HL-60/S4 treated with retinoic acid at 250 ng/mL for 4 days and 3 days (cell line): ENCODE data around the gene UMODL1.

Experiments
- in situ Hi-C: fragments of 300-500 bp; cut with MboI; formaldehyde crosslinking; loops from 2 replicates; pipeline ENCODE4 v1.7.0; 2022; ENCODE audit warnings: low sequenced_read_pairs

The UMODL1 gene

GRCh38 chr21:42158846-42159245 lies 87.7 kb downstream of the UMODL1 start:
- in situ Hi-C loops, result loop anchor here (10.0 kb wide), 2 partner anchors 96 to 286 kb away; no protein-coding TSS in a partner anchor

GRCh38 chr21:42159560-42160110 lies 88.5 kb downstream of the UMODL1 start:
- in situ Hi-C loops, result loop anchor here (10.0 kb wide), 2 partner anchors 95 to 285 kb away; no protein-coding TSS in a partner anchor

GRCh38 chr21:42160111-42160721 lies 89.1 kb downstream of the UMODL1 start:
- in situ Hi-C loops, result no loop called here

GRCh38 chr21:42160765-42161164 lies 89.6 kb downstream of the UMODL1 start:
- in situ Hi-C loops, result no loop called here

- in situ Hi-C loops, result no loop called here
Observed at GRCh38 chr21:42161401-42161955, 90.4 kb downstream of the UMODL1 start.

GRCh38 chr21:42161956-42162681 lies 91.0 kb downstream of the UMODL1 start:
- in situ Hi-C loops, result no loop called here

- in situ Hi-C loops, result no loop called here
Observed at GRCh38 chr21:42162831-42163510, 91.9 kb downstream of the UMODL1 start.

GRCh38 chr21:42163511-42163863 lies 92.4 kb downstream of the UMODL1 start:
- in situ Hi-C loops, result no loop called here

GRCh38 chr21:42164064-42164789 lies 93.1 kb downstream of the UMODL1 start:
- in situ Hi-C loops, result no loop called here

GRCh38 chr21:42164818-42165217 lies 93.7 kb downstream of the UMODL1 start:
- in situ Hi-C loops, result no loop called here

- in situ Hi-C loops, result no loop called here
Observed at GRCh38 chr21:42165901-42166300, 94.8 kb downstream of the UMODL1 start.

GRCh38 chr21:42169758-42170157 lies 98.6 kb downstream of the UMODL1 start:
- in situ Hi-C loops, result no loop called here

- in situ Hi-C loops, result no loop called here
Observed at GRCh38 chr21:42171091-42172053, 100.3 kb downstream of the UMODL1 start.

GRCh38 chr21:42172596-42173483 lies 101.7 kb downstream of the UMODL1 start:
- in situ Hi-C loops, result no loop called here

- in situ Hi-C loops, result no loop called here
Observed at GRCh38 chr21:42174173-42174572, 103.1 kb downstream of the UMODL1 start.

GRCh38 chr21:42175110-42175710 lies 104.1 kb downstream of the UMODL1 start:
- in situ Hi-C loops, result no loop called here

GRCh38 chr21:42176859-42177258 lies 105.7 kb downstream of the UMODL1 start:
- in situ Hi-C loops, result no loop called here

GRCh38 chr21:42179316-42179715 lies 108.2 kb downstream of the UMODL1 start:
- in situ Hi-C loops, result no loop called here
